Fibroblast of lung (primary cell): ENCODE measurements around the gene CLASP1. TPM values are rescaled to one million over a fixed set of nuclear protein-coding genes. Genes with fewer than 3 reads are reported as not detected.

ENCODE experiments used
- DNase-seq, 2 donors: peaks; one replicate each; pipeline versions ENCODE4 v3.0.0 to v3.0.0-alpha.2; 2010; ENCODE audit warnings: low read depth in 2 of 2
- H2AFZ ChIP-seq: 2 replicates; pipeline ENCODE4 v1.5.1; 2012; ENCODE audit warnings: low read length, control low read depth, inconsistent platforms
- H3K27ac ChIP-seq: 2 replicates; pipeline ENCODE4 v1.5.1; 2011; ENCODE audit warnings: low read length, control low read depth; ENCODE audit not compliant: insufficient read depth
- H3K27me3 ChIP-seq: 2 replicates; pipeline ENCODE4 v1.5.1; 2011; ENCODE audit warnings: mild to moderate bottlenecking, low read length; ENCODE audit not compliant: control insufficient read depth, insufficient read depth
- H3K36me3 ChIP-seq: 2 replicates; pipeline ENCODE4 v1.5.1; 2011; ENCODE audit warnings: low read length; ENCODE audit not compliant: control insufficient read depth, insufficient read depth
- H3K4me1 ChIP-seq: 2 replicates; pipeline ENCODE4 v1.5.1; 2011; ENCODE audit warnings: low read length; ENCODE audit not compliant: control insufficient read depth, insufficient read depth; ENCODE audit errors: extremely low read depth
- H3K4me2 ChIP-seq: 2 replicates; pipeline ENCODE4 v1.5.1; 2011; ENCODE audit warnings: low read length, control low read depth; ENCODE audit not compliant: insufficient read depth; ENCODE audit errors: extremely low read depth
- H3K4me3 ChIP-seq, 4 experiments: fragments of 200-600 bp in 1 of 4; sonication (generic) in 1 of 4; replicated peaks in 1 of 4; 2 replicates each; pipeline ENCODE4 v1.5.1; 2011 to 2016; ENCODE audit warnings: low read length in 4 of 4, low read depth in 3 of 4, mild to moderate bottlenecking in 3 of 4, control low read depth in 2 of 4, inconsistent platforms in 1 of 4, mixed read lengths in 1 of 4; ENCODE audit not compliant: insufficient read depth in 1 of 4; ENCODE audit errors: control extremely low read depth in 1 of 4
- H3K79me2 ChIP-seq: 2 replicates; pipeline ENCODE4 v1.5.1; 2012; ENCODE audit warnings: mild to moderate bottlenecking, low read length, inconsistent platforms; ENCODE audit not compliant: control insufficient read depth, insufficient read depth
- H3K9ac ChIP-seq: 2 replicates; pipeline ENCODE4 v1.5.1; 2011; ENCODE audit warnings: mild to moderate bottlenecking, low read length, control low read depth; ENCODE audit not compliant: insufficient read depth
- H3K9me3 ChIP-seq: 2 replicates; pipeline ENCODE4 v1.5.1; 2012; ENCODE audit warnings: low read depth, low read length; ENCODE audit not compliant: control insufficient read depth, insufficient read depth
- H4K20me1 ChIP-seq: 2 replicates; pipeline ENCODE4 v1.5.1; 2011; ENCODE audit warnings: low read length; ENCODE audit not compliant: control insufficient read depth, insufficient read depth; ENCODE audit errors: extremely low read depth
- EZH2 ChIP-seq: IDR thresholded peaks from 2 replicates; pipeline ENCODE4 v1.5.1; 2012; ENCODE audit warnings: low read length, control low read depth, mild to moderate bottlenecking; ENCODE audit errors: missing control alignments
- polyA plus RNA-seq, 2 donors: library from polyadenylated mRNA; depleted of rRNA in 1 of 2; stranded (reverse) in 1 of 2; unstranded in 1 of 2; fragments of >200 nt; gene quantifications; 2 replicates each; pipeline ENCODE4 v1.2.1, GENCODE V29; 2011 to 2012; ENCODE audit warnings: missing spikeins in 1 of 2
- total RNA-seq: library from RNA; depleted of rRNA; stranded (reverse); fragments of >200 nt; gene quantifications from 2 replicates; pipeline ENCODE4 v1.2.1, GENCODE V29; 2014
- TF ChIP-seq, protein P1 (sequence below), 2 donors: IDR thresholded peaks in 1 of 2; conservative IDR thresholded peaks in 1 of 2; 1 replicate in 1 of 2; 2 replicates in 1 of 2; pipeline ENCODE4 v1.5.1; 2011 to 2012; ENCODE audit warnings: low read length in 2 of 2, control low read depth in 1 of 2, inconsistent platforms in 1 of 2, low read depth in 1 of 2, mild to moderate bottlenecking in 1 of 2

Gene CLASP1
- total and polyA plus RNA-seq, 2 donors (not counting 1 experiment from before 2014, with no cell fraction given) = 6.0 to 48.4 TPM

DNA sequence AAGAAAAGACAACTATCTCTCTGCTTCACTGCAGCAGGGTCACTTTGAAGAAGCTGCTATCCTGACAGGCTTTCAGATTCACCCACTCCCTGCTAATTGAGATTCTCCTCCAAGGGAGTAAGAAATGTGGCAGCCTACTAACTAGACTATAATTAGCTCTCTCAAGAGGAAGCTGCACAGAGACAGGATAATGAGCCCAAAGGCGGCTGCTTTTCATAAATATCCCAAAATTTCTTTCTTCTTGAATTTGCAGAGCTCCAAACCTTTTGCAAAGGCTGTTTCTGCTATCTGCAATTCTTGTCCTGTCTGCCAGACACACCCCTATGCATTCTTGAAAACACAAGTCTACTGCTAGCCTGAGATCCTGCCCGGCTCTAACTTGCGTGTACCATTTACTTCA, 172.6 kb downstream of the CLASP1 start:
- H4K20me1 ChIP-seq = no peaks in the 10 kb centered on the region

DNA sequence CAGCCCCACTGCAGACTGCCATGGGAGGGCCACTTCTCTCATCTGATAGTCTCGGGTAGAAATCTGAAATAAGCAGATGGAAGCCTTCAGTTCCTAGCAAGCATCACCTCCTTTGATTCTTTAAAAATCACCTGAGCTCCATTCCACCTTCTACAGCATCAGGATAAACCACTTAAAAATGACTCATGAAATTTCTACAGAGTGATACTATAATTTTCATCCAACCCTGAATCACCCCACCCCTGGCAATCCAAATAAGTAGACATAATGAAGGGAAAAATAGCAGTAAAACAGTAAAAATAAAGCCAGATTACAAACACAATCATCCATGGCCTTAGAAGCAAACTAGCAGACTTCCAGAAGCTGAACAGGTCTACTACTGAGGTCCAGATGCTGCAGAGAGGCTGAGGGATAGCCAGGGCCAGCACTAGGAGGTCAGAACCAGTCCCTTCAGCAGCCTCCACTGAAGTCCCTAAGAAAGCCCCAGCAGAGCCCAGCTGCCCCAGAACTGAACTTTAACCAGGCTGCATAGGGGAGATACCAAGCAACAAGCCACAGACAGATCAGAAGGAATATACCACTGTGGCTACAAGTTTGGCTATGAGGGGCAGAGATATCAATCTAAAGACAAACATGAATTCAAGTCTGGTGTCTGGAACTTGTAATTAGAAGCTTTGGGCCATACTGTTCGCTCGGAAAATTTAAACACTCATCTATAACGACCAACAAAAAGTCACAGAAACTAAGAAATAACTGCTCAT, 173.3 kb downstream of the CLASP1 start:
- Histone ChIP-seq H3K4me3 (no peak overlapping the region), H2AFZ (no peak overlapping the region), H4K20me1 (no peaks in the 10 kb centered on the region), H3K4me1 (peaks cover 11% of the 10 kb centered on the region), H3K36me3 (no peaks in the 10 kb centered on the region), H3K27me3 (no peaks in the 10 kb centered on the region), H3K9ac (no peak overlapping the region), H3K9me3 (no peaks in the 10 kb centered on the region), H3K79me2 (peaks cover 3% of the 10 kb centered on the region), H3K27ac (no peak overlapping the region), H3K4me2 (no peak overlapping the region)
- peak in 1 of 2 donors; percentile 50 for DNase-seq
- TF ChIP-seq, protein P1, sequence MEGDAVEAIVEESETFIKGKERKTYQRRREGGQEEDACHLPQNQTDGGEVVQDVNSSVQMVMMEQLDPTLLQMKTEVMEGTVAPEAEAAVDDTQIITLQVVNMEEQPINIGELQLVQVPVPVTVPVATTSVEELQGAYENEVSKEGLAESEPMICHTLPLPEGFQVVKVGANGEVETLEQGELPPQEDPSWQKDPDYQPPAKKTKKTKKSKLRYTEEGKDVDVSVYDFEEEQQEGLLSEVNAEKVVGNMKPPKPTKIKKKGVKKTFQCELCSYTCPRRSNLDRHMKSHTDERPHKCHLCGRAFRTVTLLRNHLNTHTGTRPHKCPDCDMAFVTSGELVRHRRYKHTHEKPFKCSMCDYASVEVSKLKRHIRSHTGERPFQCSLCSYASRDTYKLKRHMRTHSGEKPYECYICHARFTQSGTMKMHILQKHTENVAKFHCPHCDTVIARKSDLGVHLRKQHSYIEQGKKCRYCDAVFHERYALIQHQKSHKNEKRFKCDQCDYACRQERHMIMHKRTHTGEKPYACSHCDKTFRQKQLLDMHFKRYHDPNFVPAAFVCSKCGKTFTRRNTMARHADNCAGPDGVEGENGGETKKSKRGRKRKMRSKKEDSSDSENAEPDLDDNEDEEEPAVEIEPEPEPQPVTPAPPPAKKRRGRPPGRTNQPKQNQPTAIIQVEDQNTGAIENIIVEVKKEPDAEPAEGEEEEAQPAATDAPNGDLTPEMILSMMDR (conservative IDR thresholded peaks at IDR 0.05 in 1 of 2, IDR thresholded peaks at IDR 0.05 in 1 of 2; ENCODE audit: low read depth in 1 of 2, low read length in 2 of 2) = no peak
- TF ChIP-seq EZH2 = no peak

More for the DNA sequence above, 172.6 kb downstream of the CLASP1 start:
- Histone ChIP-seq H3K36me3 (no peaks in the 10 kb centered on the region), H3K27me3 (no peaks in the 10 kb centered on the region), H3K79me2 (peaks cover 3% of the 10 kb centered on the region), H3K4me1 (peaks cover 11% of the 10 kb centered on the region), H2AFZ (no peak overlapping the region), H3K9ac (no peak overlapping the region), H3K4me3 (no peak overlapping the region), H3K27ac (no peak overlapping the region), H3K4me2 (no peak overlapping the region), H3K9me3 (no peaks in the 10 kb centered on the region)
- TF ChIP-seq, protein P1 (conservative IDR thresholded peaks at IDR 0.05 in 1 of 2, IDR thresholded peaks at IDR 0.05 in 1 of 2; ENCODE audit: low read depth in 1 of 2, low read length in 2 of 2) = no peak
- peak in 1 of 2 donors; percentile 32 for DNase-seq

DNA sequence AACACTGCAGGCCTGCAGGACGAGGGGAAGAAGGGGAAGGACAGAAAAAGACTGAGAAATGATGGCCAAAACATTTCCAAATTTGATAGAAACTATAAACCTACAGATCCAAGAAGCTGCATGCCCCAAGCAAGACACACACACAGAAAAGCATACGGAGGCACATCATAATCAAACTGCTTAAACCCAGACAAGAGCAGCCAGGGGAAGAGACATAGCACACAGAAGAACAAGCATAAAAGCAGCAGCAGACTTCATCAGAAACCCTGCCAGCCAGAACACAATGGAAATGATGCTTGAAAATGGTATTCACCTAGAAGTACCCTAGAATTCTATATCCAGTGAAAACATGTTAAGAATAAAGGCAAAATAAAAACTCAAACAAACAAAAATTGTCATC, 175.8 kb downstream of the CLASP1 start:
- Histone ChIP-seq H3K9ac (no peak overlapping the region), H3K79me2 (no peaks in the 10 kb centered on the region), H3K4me1 (peaks cover 4% of the 10 kb centered on the region), H3K36me3 (peaks cover 2% of the 10 kb centered on the region), H3K4me3 (no peak overlapping the region), H2AFZ (no peak overlapping the region), H3K4me2 (no peak overlapping the region), H3K27ac (no peak overlapping the region), H3K27me3 (no peaks in the 10 kb centered on the region), H4K20me1 (no peaks in the 10 kb centered on the region), H3K9me3 (no peaks in the 10 kb centered on the region)
- DNase-seq = no peak
- TF ChIP-seq, protein P1 (conservative IDR thresholded peaks at IDR 0.05 in 1 of 2, IDR thresholded peaks at IDR 0.05 in 1 of 2; ENCODE audit: low read depth in 1 of 2, low read length in 2 of 2) = no peak
- TF ChIP-seq EZH2 = no peak
